Lung (tissue), 12 donors: ENCODE measurements around the gene POU2F2. TPM values are rescaled to one million over a fixed set of nuclear protein-coding genes. Genes with fewer than 3 reads are reported as not detected.

Source experiments
- ATAC-seq: fragments of 200-7000 bp; cut with Tn5 transposase; one replicate; pipeline ENCODE4 v1.9.1; 2020; ENCODE audit warnings: moderate number of reproducible peaks; ENCODE audit not compliant: insufficient read depth, low FRiP score
- DNase-seq, 3 donors: peaks; one replicate each; pipeline ENCODE4 v3.0.0-alpha.2; 2013 to 2017
- H3K27ac ChIP-seq, 2 donors: one replicate each; pipeline ENCODE4 v1.5.1; 2013; ENCODE audit warnings: mild to moderate bottlenecking in 2 of 2, moderate library complexity in 2 of 2, control low read depth in 1 of 2, inconsistent platforms in 1 of 2, low read depth in 1 of 2, low read length in 1 of 2
- H3K27me3 ChIP-seq, 3 donors: one replicate each; pipeline ENCODE4 v1.5.1; 2013; ENCODE audit warnings: low read length in 2 of 3; ENCODE audit not compliant: control insufficient read depth in 3 of 3, insufficient read depth in 3 of 3
- H3K36me3 ChIP-seq, 4 donors: one replicate each; pipeline ENCODE4 v1.5.1; 2013; ENCODE audit warnings: low read length in 4 of 4, mild to moderate bottlenecking in 1 of 4, moderate library complexity in 1 of 4; ENCODE audit not compliant: control insufficient read depth in 4 of 4, insufficient read depth in 4 of 4
- H3K4me1 ChIP-seq, 5 donors: one replicate each; pipeline ENCODE4 v1.5.1; 2013; ENCODE audit warnings: low read length in 5 of 5, mild to moderate bottlenecking in 2 of 5, moderate library complexity in 1 of 5; ENCODE audit not compliant: control insufficient read depth in 5 of 5, insufficient read depth in 5 of 5
- H3K4me3 ChIP-seq: one replicate; pipeline ENCODE4 v1.5.1; 2013; ENCODE audit warnings: mild to moderate bottlenecking, control low read depth, moderate library complexity
- H3K9ac ChIP-seq, 2 donors: one replicate each; pipeline ENCODE4 v1.5.1; 2013; ENCODE audit warnings: low read length in 2 of 2, control low read depth in 1 of 2; ENCODE audit not compliant: insufficient read depth in 1 of 2
- H3K9me3 ChIP-seq, 4 donors: one replicate each; pipeline ENCODE4 v1.5.1; 2013; ENCODE audit warnings: low read length in 3 of 4, mild to moderate bottlenecking in 1 of 4, moderate library complexity in 1 of 4; ENCODE audit not compliant: control insufficient read depth in 4 of 4, insufficient read depth in 3 of 4
- WGBS, 2 donors: extraction: QIAGEN DNeasy Blood & Tissue Kit; methylation state at CpG; one replicate each; pipeline ENCODE4 v1.1.7; 2013; 5-methylcytosine and 5-hydroxymethylcytosine counted together
- polyA plus RNA-seq, 2 donors: library from polyadenylated mRNA; stranded (reverse); fragments of 200-250 nt; gene quantifications; one replicate each; pipeline ENCODE4 v1.2.1, GENCODE V29; 2013
- total RNA-seq, 2 donors: library from RNA; depleted of rRNA in 1 of 2; stranded (reverse); fragments of >200 nt in 1 of 2; gene quantifications; one replicate each; pipeline ENCODE4 v1.2.1, GENCODE V29; 2014 to 2021
- TF ChIP-seq, protein P1 (sequence below): IDR thresholded peaks from 2 replicates; pipeline ENCODE4 v1.5.1; 2012; ENCODE audit warnings: mild to moderate bottlenecking; ENCODE audit errors: control extremely low read depth, extremely low read depth
- donor health status: control.
- donor health status: control.
- donor health status: Bipolar disorder and iron deficiency.
- donor health status: healthy.
- donor health status: DM: yes; HTN: yes; CAD: no.

Gene POU2F2
- total and polyA plus RNA-seq, 4 donors, result 1.9 to 11.9 (median 5.4) TPM

DNA sequence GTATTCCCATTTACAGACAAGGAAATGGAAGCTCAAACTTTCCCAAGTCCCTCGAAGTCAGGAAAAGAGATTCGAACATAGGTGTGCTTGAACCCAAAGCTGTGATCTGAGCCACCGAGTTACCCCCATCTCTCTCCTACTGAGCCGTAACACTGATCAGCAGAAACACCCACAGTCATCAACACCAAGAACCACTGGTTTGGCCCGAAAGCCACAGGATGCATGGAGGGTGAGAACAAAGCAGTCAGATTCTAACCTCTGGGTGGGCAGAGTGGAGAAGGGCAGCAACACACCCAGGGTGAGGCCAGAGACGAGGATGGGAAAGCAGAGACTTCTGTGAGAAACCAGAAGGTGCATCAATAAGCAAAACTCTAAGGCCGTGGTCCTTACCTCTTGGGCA is 27.7 kb upstream of the POU2F2 start:
- 77 to 82% methylated on average over 7 of the region's 7 CpGs for WGBS, 2 donors
- no peak for ATAC-seq
- H3K4me3 ChIP-seq, result no peak overlapping the region
- no peak overlapping the region for H3K9ac ChIP-seq
- H3K36me3 ChIP-seq, result no peaks in the 10 kb centered on the region
- no peak overlapping the region for H3K27ac ChIP-seq
- H3K27me3 ChIP-seq, result peaks cover 4 to 19% (median 7%) of the 10 kb centered on the region in 3 donors
- DNase-seq, result no peak
- TF ChIP-seq, protein P1, sequence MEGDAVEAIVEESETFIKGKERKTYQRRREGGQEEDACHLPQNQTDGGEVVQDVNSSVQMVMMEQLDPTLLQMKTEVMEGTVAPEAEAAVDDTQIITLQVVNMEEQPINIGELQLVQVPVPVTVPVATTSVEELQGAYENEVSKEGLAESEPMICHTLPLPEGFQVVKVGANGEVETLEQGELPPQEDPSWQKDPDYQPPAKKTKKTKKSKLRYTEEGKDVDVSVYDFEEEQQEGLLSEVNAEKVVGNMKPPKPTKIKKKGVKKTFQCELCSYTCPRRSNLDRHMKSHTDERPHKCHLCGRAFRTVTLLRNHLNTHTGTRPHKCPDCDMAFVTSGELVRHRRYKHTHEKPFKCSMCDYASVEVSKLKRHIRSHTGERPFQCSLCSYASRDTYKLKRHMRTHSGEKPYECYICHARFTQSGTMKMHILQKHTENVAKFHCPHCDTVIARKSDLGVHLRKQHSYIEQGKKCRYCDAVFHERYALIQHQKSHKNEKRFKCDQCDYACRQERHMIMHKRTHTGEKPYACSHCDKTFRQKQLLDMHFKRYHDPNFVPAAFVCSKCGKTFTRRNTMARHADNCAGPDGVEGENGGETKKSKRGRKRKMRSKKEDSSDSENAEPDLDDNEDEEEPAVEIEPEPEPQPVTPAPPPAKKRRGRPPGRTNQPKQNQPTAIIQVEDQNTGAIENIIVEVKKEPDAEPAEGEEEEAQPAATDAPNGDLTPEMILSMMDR, result no peak
- H3K9me3 ChIP-seq, result peaks cover 0 to 3% (median 0%) of the 10 kb centered on the region in 4 donors
- no peaks in the 10 kb centered on the region for H3K4me1 ChIP-seq

DNA sequence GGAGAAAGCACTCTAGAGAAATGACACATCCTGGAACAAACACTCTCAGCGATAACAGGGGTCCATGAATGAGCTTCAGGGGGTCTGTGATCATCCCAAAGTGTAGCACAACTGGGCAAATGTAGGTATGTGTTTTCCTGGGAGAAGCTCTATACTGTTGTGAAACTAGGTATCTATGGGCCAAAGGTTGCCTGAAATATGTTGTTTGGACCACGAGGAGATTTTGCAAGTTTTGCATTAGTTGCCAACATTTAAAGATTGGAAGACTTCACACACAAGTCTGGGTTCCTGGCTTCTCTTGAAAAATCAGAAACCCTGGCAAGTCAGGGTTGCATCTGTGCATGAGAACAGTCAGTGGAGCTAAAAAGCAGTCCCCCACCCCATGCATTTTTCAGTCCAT is 26.7 kb upstream of the POU2F2 start:
- no peak overlapping the region for H3K27ac ChIP-seq
- H3K9ac ChIP-seq, result no peak overlapping the region
- no peaks in the 10 kb centered on the region for H3K36me3 ChIP-seq
- TF ChIP-seq, protein P1, result no peak
- H3K4me1 ChIP-seq, result no peaks in the 10 kb centered on the region
- H3K27me3 ChIP-seq, result peaks cover 4 to 26% (median 14%) of the 10 kb centered on the region in 3 donors
- H3K9me3 ChIP-seq, result peaks cover 0 to 3% (median 0%) of the 10 kb centered on the region in 4 donors
- H3K4me3 ChIP-seq, result no peak overlapping the region
- DNase-seq (no peak), ATAC-seq (no peak)
- WGBS, 2 donors, result 55 to 64% methylated on average over 2 of the region's 2 CpGs

DNA sequence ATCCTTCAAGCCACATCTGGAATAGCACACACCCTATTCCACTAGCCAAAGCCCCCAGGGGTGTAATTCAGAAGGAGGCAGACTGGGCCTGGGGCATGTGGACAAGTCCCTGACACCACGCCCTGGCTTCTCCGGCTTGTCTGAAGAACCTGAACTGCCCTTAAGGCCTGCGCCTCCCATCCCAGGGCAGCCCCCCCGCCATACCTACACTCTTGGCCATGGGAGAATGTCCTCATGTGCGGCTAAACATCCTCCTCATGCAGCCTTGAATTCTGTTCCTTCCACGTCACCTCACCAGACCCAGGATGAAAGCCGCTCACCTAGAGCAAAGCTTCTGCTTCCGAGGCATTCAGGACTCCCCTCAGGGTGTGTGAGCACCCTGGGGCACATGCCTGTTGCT is 24.3 kb upstream of the POU2F2 start:
- Histone ChIP-seq H3K4me3 (no peak overlapping the region), H3K36me3 (no peaks in the 10 kb centered on the region), H3K27me3 (peaks cover 4 to 43% (median 18%) of the 10 kb centered on the region in 3 donors), H3K9ac (no peak overlapping the region), H3K4me1 (no peaks in the 10 kb centered on the region), H3K27ac (no peak overlapping the region), H3K9me3 (peaks cover 0 to 6% (median 0%) of the 10 kb centered on the region in 4 donors)
- no peak for DNase-seq
- no peak for ATAC-seq
- WGBS, 2 donors, result 88 to 95% methylated on average over 8 of the region's 8 CpGs
- TF ChIP-seq, protein P1, result no peak

DNA sequence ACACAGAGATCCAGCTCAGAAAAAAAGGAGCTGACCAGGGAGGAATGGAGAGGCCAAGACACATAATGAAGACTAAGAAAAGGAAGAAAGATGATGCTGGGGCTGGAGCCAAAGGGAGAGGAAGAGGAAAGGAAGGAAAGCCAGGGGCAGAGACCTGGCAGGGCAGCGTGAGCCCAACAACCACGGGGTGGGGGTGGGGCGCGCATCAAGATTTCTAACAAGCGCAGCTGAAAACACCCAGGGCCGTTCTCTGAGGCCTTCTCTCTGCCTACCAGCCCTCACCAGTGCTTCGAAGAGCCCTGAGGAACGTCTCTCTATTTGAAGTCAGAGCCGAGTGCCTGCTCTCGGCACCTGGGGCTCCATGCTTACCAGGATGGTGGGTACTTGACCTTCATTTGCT is 23.6 kb upstream of the POU2F2 start:
- H3K4me1 ChIP-seq, result no peaks in the 10 kb centered on the region
- no peak overlapping the region for H3K9ac ChIP-seq
- H3K27ac ChIP-seq, result no peak overlapping the region
- DNase-seq, result no peak
- TF ChIP-seq, protein P1, result no peak
- peaks cover 0 to 48% (median 20%) of the 10 kb centered on the region in 3 donors for H3K27me3 ChIP-seq
- H3K36me3 ChIP-seq, result no peaks in the 10 kb centered on the region
- 50 to 66% methylated on average over 10 of the region's 10 CpGs for WGBS, 2 donors
- H3K4me3 ChIP-seq, result no peak overlapping the region
- ATAC-seq, result no peak
- H3K9me3 ChIP-seq, result peaks cover 0 to 3% (median 0%) of the 10 kb centered on the region in 4 donors
